HepG2 (cell line): ENCODE results near the gene CD79A.

Experiments used
- ADNP ChIP-seq: sonication (generic); formaldehyde crosslinking; IDR thresholded peaks from 2 replicates; pipeline ENCODE4 v1.4.0; 2020; ENCODE audit warnings: missing genetic modification reagents
- CREM ChIP-seq, 2 experiments: sonication (generic) in 1 of 2; formaldehyde crosslinking in 1 of 2; IDR thresholded peaks; 2 replicates each; pipeline versions ENCODE4 v1.4.0 to v1.6.1; 2016 to 2020; ENCODE audit warnings: antibody characterized with exemption in 1 of 2, mild to moderate bottlenecking in 1 of 2, missing genetic modification reagents in 1 of 2
- CTCF ChIP-seq: sonication (generic); formaldehyde crosslinking; IDR thresholded peaks from 2 replicates; pipeline ENCODE4 v1.5.0; 2020; ENCODE audit warnings: mild to moderate bottlenecking, missing genetic modification reagents, moderate library complexity
- E2F5 ChIP-seq: sonication (generic); formaldehyde crosslinking; conservative IDR thresholded peaks from 2 replicates; pipeline ENCODE4 v1.4.0; 2020; ENCODE audit warnings: missing genetic modification reagents
- EP300 ChIP-seq, 3 experiments: sonication (generic) in 1 of 3; formaldehyde crosslinking in 1 of 3; IDR thresholded peaks; 2 replicates each; pipeline versions ENCODE4 v1.5.1 to v1.6.1; 2011 to 2020; ENCODE audit warnings: low read depth in 2 of 3, low read length in 2 of 3, borderline replicate concordance in 1 of 3, improper control_type of control experiment in 1 of 3, mild to moderate bottlenecking in 1 of 3, missing genetic modification reagents in 1 of 3, moderate library complexity in 1 of 3
- MED1 ChIP-seq: sonication (generic); formaldehyde crosslinking; IDR thresholded peaks from 2 replicates; pipeline ENCODE4 v1.4.0; 2020; ENCODE audit warnings: missing genetic modification reagents
- NFE2L1 ChIP-seq: sonication (generic); formaldehyde crosslinking; IDR thresholded peaks from 2 replicates; pipeline ENCODE4 v1.4.0; 2020; ENCODE audit warnings: missing genetic modification reagents, mild to moderate bottlenecking, borderline replicate concordance
- POLR2A ChIP-seq, 2 experiments: IDR thresholded peaks; 2 replicates each; pipeline ENCODE4 v1.6.1; 2011; ENCODE audit warnings: low read depth in 2 of 2, low read length in 2 of 2, mild to moderate bottlenecking in 1 of 2, moderate library complexity in 1 of 2; ENCODE audit not compliant: insufficient read depth in 1 of 2
- SRF ChIP-seq: IDR thresholded peaks from 2 replicates; pipeline ENCODE4 v1.6.1; 2011; ENCODE audit warnings: mild to moderate bottlenecking, low read depth, low read length, moderate library complexity
- ZNF747 ChIP-seq: sonication (generic); formaldehyde crosslinking; IDR thresholded peaks from 2 replicates; pipeline ENCODE4 v1.8.1; 2023; ENCODE audit warnings: missing genetic modification reagents, mild to moderate bottlenecking, borderline replicate concordance
- ZNF777 ChIP-seq: sonication (generic); formaldehyde crosslinking; IDR thresholded peaks from 2 replicates; pipeline ENCODE4 v1.4.0; 2020; ENCODE audit warnings: missing genetic modification reagents

GRCh38 chr19:41915776-41916414 is 38.8 kb downstream of the CD79A start:
- TF ChIP-seq POLR2A (IDR thresholded peaks at IDR 0.05; ENCODE audit: insufficient read depth in 1 of 2, low read depth in 2 of 2, low read length in 2 of 2) = no peak
- no peak for TF ChIP-seq MED1 (CRISPR knock-in tag)
- no peak for TF ChIP-seq CTCF (CRISPR knock-in tag)
- TF ChIP-seq CREM (IDR thresholded peaks at IDR 0.05) = no peak
- TF ChIP-seq CREM (CRISPR knock-in tag; IDR thresholded peaks at IDR 0.05) = no peak
- no peak for TF ChIP-seq E2F5 (CRISPR knock-in tag)
- TF ChIP-seq SRF = no peak
- no peak for TF ChIP-seq EP300 (IDR thresholded peaks at IDR 0.05; ENCODE audit: low read depth in 2 of 2, low read length in 2 of 2)
- no peak for TF ChIP-seq EP300 (CRISPR knock-in tag; IDR thresholded peaks at IDR 0.05; ENCODE audit: borderline replicate concordance)
- no peak for TF ChIP-seq NFE2L1 (CRISPR knock-in tag)
- no peak for TF ChIP-seq ADNP (CRISPR knock-in tag)
- TF ChIP-seq ZNF777 = no peak
- TF ChIP-seq ZNF747 = no peak
